GOT3 (cell line): ENCODE results near the gene SIX6.

Experiments
- DNase-seq: peaks from one replicate; lab custom pipeline; 2025; ENCODE audit warnings: mixed read lengths; lab: John Stamatoyannopoulos, UW

Gene SIX6

GRCh38 chr14:60514378-60514740 is 5.4 kb downstream of the SIX6 start:
- no peak for DNase-seq

GRCh38 chr14:60514741-60515491 is 6.0 kb downstream of the SIX6 start:
- no peak for DNase-seq

GRCh38 chr14:60515511-60516289 is 6.8 kb downstream of the SIX6 start:
- DNase-seq = no peak

- no peak for DNase-seq
Observed at GRCh38 chr14:60532442-60532841, 23.5 kb downstream of the SIX6 start.

- no peak for DNase-seq
Observed at GRCh38 chr14:60537663-60538062, 28.7 kb downstream of the SIX6 start.

- DNase-seq = no peak
Observed at GRCh38 chr14:60544659-60545058, 35.7 kb downstream of the SIX6 start.

GRCh38 chr14:60553808-60554207 is 44.9 kb downstream of the SIX6 start:
- no peak for DNase-seq

- DNase-seq = no peak
Observed at GRCh38 chr14:60561845-60562746, 53.1 kb downstream of the SIX6 start.
